GM13977 (cell line): ENCODE results near the gene CHDH.

Experiments
- DNase-seq: peaks from one replicate; pipeline ENCODE4 v3.0.0; 2012; ENCODE audit warnings: low spot score
- in situ Hi-C: fragments of 300-500 bp; cut with MboI; formaldehyde crosslinking; loops from one replicate; pipeline ENCODE4 v1.12.0; 2022; ENCODE audit warnings: low sequenced_read_pairs, low pct_unique_long_range_greater_than_20kb, mixed read lengths, inconsistent platforms; ENCODE audit not compliant: unreplicated experiment
- TF ChIP-seq, protein P1 (sequence below): IDR thresholded peaks from 2 replicates; pipeline ENCODE4 v1.5.1; 2012; ENCODE audit warnings: mild to moderate bottlenecking, control low read depth; ENCODE audit not compliant: insufficient read depth; ENCODE audit errors: extremely low read depth, missing control alignments

The CHDH gene

DNA sequence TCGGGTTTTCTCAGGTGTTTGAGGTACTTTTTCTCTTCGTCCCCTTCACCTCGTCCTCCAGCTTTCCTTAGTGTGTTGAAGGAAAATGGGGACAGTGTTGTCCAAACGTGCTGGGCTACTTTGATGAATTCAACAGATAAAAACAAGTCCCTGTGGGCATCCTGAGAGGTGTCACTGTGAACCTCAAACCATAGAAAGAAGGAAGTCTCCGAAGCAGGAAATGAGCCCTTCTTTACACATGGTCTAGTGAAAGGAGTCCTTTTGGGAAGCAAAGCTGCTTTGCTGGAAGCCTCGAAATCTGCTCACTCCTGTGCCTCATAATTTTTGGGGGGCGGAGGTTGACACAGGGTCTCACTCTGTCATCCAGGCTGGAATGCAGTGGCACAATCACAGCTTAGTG lies 10.7 kb upstream of the CHDH start:
- DNase-seq: no peak
- TF ChIP-seq, protein P1, sequence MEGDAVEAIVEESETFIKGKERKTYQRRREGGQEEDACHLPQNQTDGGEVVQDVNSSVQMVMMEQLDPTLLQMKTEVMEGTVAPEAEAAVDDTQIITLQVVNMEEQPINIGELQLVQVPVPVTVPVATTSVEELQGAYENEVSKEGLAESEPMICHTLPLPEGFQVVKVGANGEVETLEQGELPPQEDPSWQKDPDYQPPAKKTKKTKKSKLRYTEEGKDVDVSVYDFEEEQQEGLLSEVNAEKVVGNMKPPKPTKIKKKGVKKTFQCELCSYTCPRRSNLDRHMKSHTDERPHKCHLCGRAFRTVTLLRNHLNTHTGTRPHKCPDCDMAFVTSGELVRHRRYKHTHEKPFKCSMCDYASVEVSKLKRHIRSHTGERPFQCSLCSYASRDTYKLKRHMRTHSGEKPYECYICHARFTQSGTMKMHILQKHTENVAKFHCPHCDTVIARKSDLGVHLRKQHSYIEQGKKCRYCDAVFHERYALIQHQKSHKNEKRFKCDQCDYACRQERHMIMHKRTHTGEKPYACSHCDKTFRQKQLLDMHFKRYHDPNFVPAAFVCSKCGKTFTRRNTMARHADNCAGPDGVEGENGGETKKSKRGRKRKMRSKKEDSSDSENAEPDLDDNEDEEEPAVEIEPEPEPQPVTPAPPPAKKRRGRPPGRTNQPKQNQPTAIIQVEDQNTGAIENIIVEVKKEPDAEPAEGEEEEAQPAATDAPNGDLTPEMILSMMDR: no peak
- in situ Hi-C loops: no loop called here

DNA sequence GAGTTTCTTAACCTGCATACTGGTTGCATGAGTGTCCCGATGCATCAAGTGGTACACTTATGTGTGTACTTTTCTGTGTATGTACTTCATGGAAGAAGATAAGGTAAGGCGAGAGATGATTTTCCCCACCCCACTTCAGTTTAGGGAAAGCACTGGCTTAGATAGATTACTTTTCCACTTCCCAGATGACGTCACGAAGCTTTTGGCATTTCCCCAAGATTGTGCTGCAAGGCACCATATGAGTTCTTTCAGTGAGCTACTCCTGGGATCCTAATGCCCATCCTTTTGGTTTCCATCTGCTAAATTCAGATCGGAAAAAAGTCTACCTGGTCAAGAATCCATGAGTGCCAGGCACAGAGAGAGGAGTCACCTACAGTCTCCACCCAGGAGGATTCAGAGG lies 4.7 kb upstream of the CHDH start:
- in situ Hi-C loops: no loop called here
- TF ChIP-seq, protein P1: no peak
- no peak for DNase-seq

DNA sequence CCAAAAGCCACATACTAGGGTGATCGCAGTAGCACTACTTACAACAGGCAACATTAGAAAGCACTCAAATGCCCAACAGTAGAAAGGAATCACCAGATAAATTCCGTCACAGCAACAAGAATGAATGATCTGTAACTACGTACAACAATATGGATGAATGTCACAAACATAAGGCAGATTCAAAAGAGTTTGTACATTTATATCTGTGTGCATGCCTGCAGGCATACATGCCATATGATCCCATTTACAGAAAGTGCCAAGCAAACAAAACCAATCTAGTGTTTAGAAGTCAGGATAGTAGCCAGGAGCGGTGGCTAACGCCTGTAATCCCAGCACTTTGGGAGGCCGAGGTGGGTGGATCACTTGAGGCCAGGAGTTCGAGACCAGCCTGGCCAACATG lies 3.7 kb upstream of the CHDH start:
- TF ChIP-seq, protein P1: no peak
- no peak for DNase-seq
- in situ Hi-C loops: no loop called here

DNA sequence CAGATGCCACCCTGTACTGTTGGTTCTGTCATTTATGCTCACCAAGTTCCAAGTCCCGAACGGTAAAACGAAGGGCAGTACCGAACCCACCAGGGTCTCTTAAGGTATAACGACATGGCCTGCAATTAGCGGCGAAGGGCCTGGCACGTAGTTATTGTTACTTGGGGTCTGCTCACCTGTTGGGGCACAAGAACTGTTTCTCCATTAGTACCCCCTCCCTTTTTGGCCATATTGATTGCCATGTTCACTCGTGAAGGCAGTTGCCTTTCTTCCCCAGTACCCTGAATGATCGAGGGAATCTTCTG lies 584 bp upstream of the CHDH start:
- no peak for DNase-seq
- in situ Hi-C loops: no loop called here
- TF ChIP-seq, protein P1: no peak

DNA sequence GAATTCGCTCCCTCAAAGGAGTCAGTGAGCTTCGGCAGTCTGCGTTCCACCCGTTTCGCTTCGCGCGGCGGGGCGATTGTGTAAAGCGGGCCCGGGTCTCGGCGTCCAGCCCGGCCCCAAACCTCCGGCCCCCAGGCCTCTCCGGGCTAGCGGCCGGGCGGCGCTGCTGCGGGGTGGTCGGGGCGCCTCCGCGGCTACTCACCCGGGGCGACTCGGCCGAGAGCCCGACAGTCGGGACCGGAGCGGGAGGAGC lies 412 bp downstream of the CHDH start:
- DNase-seq: no peak
- in situ Hi-C loops: no loop called here

DNA sequence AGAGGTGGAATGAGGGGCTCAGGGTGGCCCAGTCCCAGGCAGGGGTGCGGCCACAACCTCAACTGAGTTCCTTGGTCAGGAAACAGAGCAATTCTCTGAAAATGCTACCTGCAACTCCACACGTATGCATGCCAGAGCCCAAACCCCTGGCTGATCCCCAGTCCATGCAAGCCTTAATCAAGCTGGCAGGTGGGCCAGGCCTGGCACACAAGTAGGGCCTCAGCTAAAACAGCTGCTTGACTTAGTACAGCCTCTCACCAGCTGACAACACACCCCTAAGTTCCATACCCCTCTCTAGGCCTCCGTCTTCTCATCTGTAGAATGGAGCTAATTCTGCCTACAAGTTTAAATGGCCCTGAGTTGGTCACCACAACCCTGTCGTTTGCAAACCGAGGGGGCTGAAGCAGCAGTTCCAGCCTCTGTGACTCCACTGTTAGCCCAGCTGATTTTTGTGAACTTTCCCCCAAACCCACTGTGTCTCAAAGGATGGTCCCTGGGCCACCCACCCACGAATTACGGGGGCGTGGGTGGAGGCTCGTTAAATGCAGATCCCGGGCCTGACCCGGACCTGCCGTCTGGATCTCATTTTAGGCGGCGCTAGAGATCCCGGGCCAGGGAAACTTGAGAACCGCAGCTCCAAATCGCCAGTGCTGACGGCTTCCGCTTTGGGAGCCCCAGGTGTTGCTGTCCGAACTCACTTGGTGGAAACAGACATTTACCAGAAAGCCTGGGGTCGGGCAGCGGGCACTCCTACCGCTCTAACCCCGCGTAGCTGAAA lies 927 bp downstream of the CHDH start:
- DNase-seq: peak; percentile 75
- TF ChIP-seq, protein P1: peak; percentile 36
- in situ Hi-C loops: no loop called here

More for the DNA sequence above, 412 bp downstream of the CHDH start:
- TF ChIP-seq, protein P1: no peak
